Skeletal muscle tissue (tissue), 1 donor: ENCODE results near the gene STAG3. TPM values are rescaled to one million over a fixed set of nuclear protein-coding genes. Genes with fewer than 3 reads are reported as not detected.

Experiments used
- total RNA-seq: library from RNA; depleted of rRNA; stranded (reverse); fragments of >200 nt; gene quantifications from one replicate; pipeline ENCODE4 v1.2.3, GENCODE V29; 2014

Gene STAG3
- total RNA-seq, 1 donor from 2014 or later: 0.52 TPM

Other genes with a start within 250 kb of the STAG3 start
- gene GJC3, start 248.3 kb upstream of the STAG3 start, total RNA-seq: 1.0 TPM
- gene AZGP1, start 201.9 kb upstream of the STAG3 start, total RNA-seq: 9.4 TPM
- gene ZKSCAN1, start 162.3 kb upstream of the STAG3 start, total RNA-seq: 32.9 TPM
- 11.5 TPM for gene ZSCAN21, start 128.1 kb upstream of the STAG3 start, total RNA-seq
- gene ZNF3, start 96.2 kb upstream of the STAG3 start, total RNA-seq: 34.4 TPM
- gene COPS6, start 88.9 kb upstream of the STAG3 start, total RNA-seq: 57.4 TPM
- gene MCM7, start 76.5 kb upstream of the STAG3 start, total RNA-seq: 42.3 TPM
- gene AP4M1, start 76.3 kb upstream of the STAG3 start, total RNA-seq: 20.9 TPM
- gene TAF6, start 58.6 kb upstream of the STAG3 start, total RNA-seq: 11.0 TPM
- gene CNPY4, start 58.3 kb upstream of the STAG3 start, total RNA-seq: 25.6 TPM
- 1.0 TPM for gene MBLAC1, start 51.0 kb upstream of the STAG3 start, total RNA-seq
- 73.1 TPM for gene LAMTOR4, start 29.0 kb upstream of the STAG3 start, total RNA-seq
- 2.6 TPM for gene TRAPPC14, start 19.2 kb upstream of the STAG3 start, total RNA-seq
- 2.1 TPM for gene GAL3ST4, start 9.3 kb upstream of the STAG3 start, total RNA-seq
- 5.2 TPM for gene GPC2, start 537 bp upstream of the STAG3 start, total RNA-seq
- not detected for gene PVRIG, start 42.0 kb downstream of the STAG3 start, total RNA-seq
- not detected for gene SPDYE3, start 129.8 kb downstream of the STAG3 start, total RNA-seq
- gene PILRB, start 180.2 kb downstream of the STAG3 start, total RNA-seq: 4.2 TPM
- 1.6 TPM for gene PILRA, start 195.6 kb downstream of the STAG3 start, total RNA-seq